ENCODE measurements around the gene HMG20B. TPM values are rescaled to one million over a fixed set of nuclear protein-coding genes. Genes with fewer than 3 reads are reported as not detected.

Gene HMG20B
- total RNA-seq, 1 experiment from 2014 or later, result 79.9 TPM

DNA sequence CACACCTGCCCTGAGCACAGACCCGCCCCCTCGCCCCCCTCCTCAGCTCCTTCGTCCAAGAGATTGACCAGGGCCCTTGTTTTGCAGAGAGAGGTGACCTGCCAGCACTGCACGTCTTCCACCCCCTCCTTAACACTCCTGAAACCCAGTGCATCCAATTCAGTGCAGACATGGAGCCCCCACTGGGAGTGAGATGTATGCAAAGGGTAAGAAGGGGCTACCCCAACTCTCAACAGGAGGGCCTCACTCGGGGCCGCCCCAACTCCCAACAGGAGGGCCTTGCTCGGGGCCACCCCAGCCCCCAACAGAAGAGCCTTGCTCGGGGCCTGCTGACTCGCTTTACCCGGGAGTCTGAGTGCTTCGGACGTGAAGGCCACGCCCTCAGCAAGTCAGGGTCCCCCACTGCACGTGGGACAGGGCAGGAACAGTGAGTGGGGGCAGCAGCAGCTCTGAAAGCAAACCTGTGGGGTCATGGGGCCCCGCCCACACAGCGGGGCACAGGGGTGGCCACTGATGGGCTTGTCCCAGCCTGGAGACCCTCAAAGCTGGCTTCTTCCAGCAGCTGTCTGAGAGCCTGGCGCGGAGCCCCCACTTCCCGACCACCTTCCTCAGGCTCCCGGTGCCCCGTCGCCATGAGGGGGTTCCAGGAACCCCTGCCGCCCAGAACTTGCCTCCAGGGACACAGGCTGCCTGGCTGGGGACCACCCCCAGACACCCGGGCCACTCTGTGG lies 48.2 kb downstream of the HMG20B start:
- DNase-seq (ENCODE audit: low read depth), result no peak

- no peak for DNase-seq (ENCODE audit: low read depth)
These were observed 48.9 kb downstream of the HMG20B start for GRCh38 chr19:3621689-3622088.

- DNase-seq (ENCODE audit: low read depth), result no peak
These were observed 49.5 kb downstream of the HMG20B start for GRCh38 chr19:3622224-3622623.

DNA sequence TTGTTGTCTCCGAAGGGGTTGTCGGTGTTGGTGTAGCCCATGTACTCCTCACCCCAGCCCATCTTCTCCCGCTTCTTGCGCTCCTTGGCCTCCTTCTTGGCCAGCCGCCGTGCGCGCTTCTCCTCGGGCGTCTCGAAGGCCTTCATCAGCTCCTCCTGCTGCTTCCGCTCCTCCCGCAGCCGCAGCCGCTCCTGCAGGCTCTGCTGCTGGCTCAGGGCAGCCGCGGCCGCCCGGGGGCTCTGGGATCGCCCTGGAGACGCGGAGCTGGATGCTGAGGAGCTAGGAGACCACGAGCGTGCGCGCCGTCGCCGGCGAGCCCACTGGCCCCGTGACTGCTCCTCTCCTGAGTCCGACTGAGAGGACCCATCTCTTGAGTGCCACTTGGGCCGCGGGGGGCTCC lies 51.0 kb downstream of the HMG20B start:
- DNase-seq (ENCODE audit: low read depth), result no peak

- no peak for DNase-seq (ENCODE audit: low read depth)
These were observed 53.3 kb downstream of the HMG20B start for GRCh38 chr19:3625996-3626472.

- peak; percentile 99 for DNase-seq (ENCODE audit: low read depth)
These were observed 54.0 kb downstream of the HMG20B start, which contains the start of gene CACTIN for GRCh38 chr19:3626473-3627350. Gene CACTIN (minus strand): TSS chr19:3626790. CDS start chr19:3626762, 28 bp downstream.

- DNase-seq (ENCODE audit: low read depth), result no peak
These were observed 54.6 kb downstream of the HMG20B start for GRCh38 chr19:3627351-3627723.

Other genes with a start within 250 kb of the HMG20B start
- gene NFIC, start 206.4 kb upstream of the HMG20B start, total RNA-seq (2014; rRNA removed; shearing (Covaris generic)), result 16.0 and 20.2 TPM in 2 replicates
- gene SMIM24, start 92.4 kb upstream of the HMG20B start, total RNA-seq (2014; rRNA removed; shearing (Covaris generic)), result not detected in 2 replicates
- gene SMIM44, start 89.5 kb upstream of the HMG20B start, total RNA-seq (2014; rRNA removed; shearing (Covaris generic)), result not detected in 2 replicates
- 22.9 and 24.2 TPM in 2 replicates for gene DOHH, start 72.3 kb upstream of the HMG20B start, total RNA-seq (2014; rRNA removed; shearing (Covaris generic))
- 43.7 and 46.9 TPM in 2 replicates for gene FZR1, start 66.6 kb upstream of the HMG20B start, total RNA-seq (2014; rRNA removed; shearing (Covaris generic))
- gene TEKTIP1, start 33.8 kb upstream of the HMG20B start, total RNA-seq (2014; rRNA removed; shearing (Covaris generic)), result not detected in 2 replicates
- gene MFSD12, start 15.4 kb upstream of the HMG20B start, total RNA-seq (2014; rRNA removed; shearing (Covaris generic)), result 50.5 and 93.6 TPM in 2 replicates
- gene GIPC3, start 12.5 kb downstream of the HMG20B start, total RNA-seq (2014; rRNA removed; shearing (Covaris generic)), result not detected in 2 replicates
- 0.39 TPM in 1 of 2 replicates, not detected in the other for gene TBXA2R, start 33.9 kb downstream of the HMG20B start, total RNA-seq (2014; rRNA removed; shearing (Covaris generic))
- gene CACTIN, start 53.8 kb downstream of the HMG20B start, total RNA-seq (2014; rRNA removed; shearing (Covaris generic)), result 29.9 and 52.6 TPM in 2 replicates
- 5.2 and 8.6 TPM in 2 replicates for gene PIP5K1C, start 127.5 kb downstream of the HMG20B start, total RNA-seq (2014; rRNA removed; shearing (Covaris generic))
- 0.03 TPM in 1 of 2 replicates, not detected in the other for gene TJP3, start 135.4 kb downstream of the HMG20B start, total RNA-seq (2014; rRNA removed; shearing (Covaris generic))
- 30.9 and 32.6 TPM in 2 replicates for gene APBA3, start 188.7 kb downstream of the HMG20B start, total RNA-seq (2014; rRNA removed; shearing (Covaris generic))
- 140 and 153 TPM in 2 replicates for gene MRPL54, start 189.7 kb downstream of the HMG20B start, total RNA-seq (2014; rRNA removed; shearing (Covaris generic))
- not detected in 2 replicates for gene RAX2, start 199.3 kb downstream of the HMG20B start, total RNA-seq (2014; rRNA removed; shearing (Covaris generic))
- gene MATK, start 213.4 kb downstream of the HMG20B start, total RNA-seq (2014; rRNA removed; shearing (Covaris generic)), result 0.86 and 4.0 TPM in 2 replicates